Body of pancreas (tissue), 4 donors: ENCODE data around the gene MALT1. TPM values are rescaled to one million over a fixed set of nuclear protein-coding genes. Genes with fewer than 3 reads are reported as not detected.
"Not testable (repeated sequence)": the region's sequence is repeated elsewhere in the genome, so short reads cannot be mapped to it uniquely, and the experiment has no call there.

Experiments used
- ATAC-seq: fragments of 150-250 bp; one replicate; pipeline ENCODE4 v1.9.1; 2016
- DNase-seq, 4 donors: peaks; one replicate each; pipeline ENCODE4 v3.0.0-alpha.2; 2019
- H3K27ac ChIP-seq, 4 donors: fragments of 200-600 bp; sonication (generic); 1 replicate in 3 of 4; 2 replicates in 1 of 4; pipeline versions ENCODE4 v1.5.1 to v1.6.1; 2016 to 2019; ENCODE audit warnings: mild to moderate bottlenecking in 1 of 4, mixed read lengths in 1 of 4, moderate library complexity in 1 of 4
- H3K27me3 ChIP-seq, 2 donors: fragments of 200-600 bp; sonication (generic); one replicate each; pipeline ENCODE4 v1.6.0; 2016; ENCODE audit warnings: mild to moderate bottlenecking in 1 of 2
- H3K36me3 ChIP-seq, 2 donors: fragments of 200-600 bp; sonication (generic); replicated peaks in 1 of 2; 2 replicates each; pipeline ENCODE4 v1.5.1; 2016; ENCODE audit warnings: low read depth in 2 of 2; ENCODE audit not compliant: insufficient read depth in 1 of 2
- H3K4me1 ChIP-seq: fragments of 200-600 bp; sonication (generic); one replicate; pipeline ENCODE4 v1.6.0; 2016
- H3K4me3 ChIP-seq, 2 donors: fragments of 200-600 bp; sonication (generic); 1 replicate in 1 of 2; 2 replicates in 1 of 2; pipeline ENCODE4 v1.5.1; 2016 to 2019
- H3K9me3 ChIP-seq, 3 donors: fragments of 200-600 bp; sonication (generic); 1 replicate in 2 of 3; 2 replicates in 1 of 3; pipeline ENCODE4 v1.5.1; 2016
- POLR2A ChIP-seq, 3 donors: fragments of 450-650 bp; IDR thresholded peaks; one replicate each; pipeline ENCODE4 v1.6.1; 2016; ENCODE audit warnings: antibody characterized with exemption in 3 of 3, mild to moderate bottlenecking in 2 of 3
- WGBS, 2 donors: methylation state at CpG; one replicate each; pipeline ENCODE4 v1.1.5; 2017; 5-methylcytosine and 5-hydroxymethylcytosine counted together
- intact Hi-C: fragments of 100-400 bp; cut with DNase I; formaldehyde crosslinking; loops from one replicate; pipeline ENCODE4 v1.15.1; 2023
- total RNA-seq, 2 donors: library from RNA; depleted of rRNA; stranded (reverse); fragments of >200 nt; gene quantifications; one replicate each; pipeline ENCODE4 v1.1.0, GENCODE V29; 2016
- TF ChIP-seq, protein P1 (sequence below), 7 experiments: fragments of 450-650 bp in 4 of 7; fragments of 200-600 bp in 3 of 7; sonication (generic) in 3 of 7; IDR thresholded peaks; one replicate each; pipeline ENCODE4 v1.5.1; 2016 to 2019; ENCODE audit warnings: antibody characterized with exemption in 7 of 7

MALT1 gene
- total RNA-seq, 2 donors from 2014 or later = 9.6 to 14.5 TPM

DNA sequence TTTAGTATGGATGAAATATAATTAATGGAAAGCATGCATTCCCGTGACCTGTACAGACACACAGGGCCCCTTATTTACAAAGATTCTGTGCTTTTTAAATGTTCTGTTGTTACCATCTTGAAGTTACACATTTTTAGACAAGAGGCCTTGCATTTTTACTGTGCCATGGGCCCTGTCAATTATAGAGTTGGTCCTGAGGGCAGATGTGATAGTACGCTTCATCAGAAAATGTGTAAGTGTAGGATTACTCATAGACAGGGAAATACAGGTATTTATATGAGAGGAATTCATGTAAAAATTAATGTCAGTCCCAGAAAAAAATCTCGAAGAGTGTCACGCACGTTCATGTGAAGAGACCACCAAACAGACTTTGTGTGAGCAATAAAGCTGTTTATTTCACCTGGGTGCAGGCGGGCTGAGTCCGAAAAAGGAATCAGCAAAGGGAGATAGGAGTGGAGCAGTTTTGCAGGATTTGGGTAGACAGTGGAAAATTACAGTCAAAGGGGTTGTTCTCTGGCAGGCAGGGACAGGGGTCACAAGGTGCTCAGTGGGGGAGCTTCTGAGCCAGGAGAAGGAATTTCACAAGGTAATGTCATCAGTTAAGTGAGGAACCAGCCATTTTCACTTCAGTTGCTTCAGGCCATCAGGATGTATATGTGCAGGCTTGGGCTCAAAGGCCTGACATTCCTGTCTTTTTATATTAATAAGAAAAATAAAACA is 30.2 kb upstream of the MALT1 start:
- Histone ChIP-seq H3K27me3 (no peaks in the 10 kb centered on the region), H3K9me3 (no peaks in the 10 kb centered on the region), H3K27ac (no peak overlapping the region), H3K4me3 (no peak overlapping the region), H3K36me3 (no peaks in the 10 kb centered on the region), H3K4me1 (no peaks in the 10 kb centered on the region)
- no peak for DNase-seq
- ATAC-seq = no peak
- TF ChIP-seq, protein P1, sequence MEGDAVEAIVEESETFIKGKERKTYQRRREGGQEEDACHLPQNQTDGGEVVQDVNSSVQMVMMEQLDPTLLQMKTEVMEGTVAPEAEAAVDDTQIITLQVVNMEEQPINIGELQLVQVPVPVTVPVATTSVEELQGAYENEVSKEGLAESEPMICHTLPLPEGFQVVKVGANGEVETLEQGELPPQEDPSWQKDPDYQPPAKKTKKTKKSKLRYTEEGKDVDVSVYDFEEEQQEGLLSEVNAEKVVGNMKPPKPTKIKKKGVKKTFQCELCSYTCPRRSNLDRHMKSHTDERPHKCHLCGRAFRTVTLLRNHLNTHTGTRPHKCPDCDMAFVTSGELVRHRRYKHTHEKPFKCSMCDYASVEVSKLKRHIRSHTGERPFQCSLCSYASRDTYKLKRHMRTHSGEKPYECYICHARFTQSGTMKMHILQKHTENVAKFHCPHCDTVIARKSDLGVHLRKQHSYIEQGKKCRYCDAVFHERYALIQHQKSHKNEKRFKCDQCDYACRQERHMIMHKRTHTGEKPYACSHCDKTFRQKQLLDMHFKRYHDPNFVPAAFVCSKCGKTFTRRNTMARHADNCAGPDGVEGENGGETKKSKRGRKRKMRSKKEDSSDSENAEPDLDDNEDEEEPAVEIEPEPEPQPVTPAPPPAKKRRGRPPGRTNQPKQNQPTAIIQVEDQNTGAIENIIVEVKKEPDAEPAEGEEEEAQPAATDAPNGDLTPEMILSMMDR (IDR thresholded peaks at IDR 0.05) = no peak
- no peak for TF ChIP-seq POLR2A (IDR thresholded peaks at IDR 0.05)
- WGBS, 2 donors = 80 to 81% methylated on average over 7 of the region's 7 CpGs
- intact Hi-C loops = no loop called here

DNA sequence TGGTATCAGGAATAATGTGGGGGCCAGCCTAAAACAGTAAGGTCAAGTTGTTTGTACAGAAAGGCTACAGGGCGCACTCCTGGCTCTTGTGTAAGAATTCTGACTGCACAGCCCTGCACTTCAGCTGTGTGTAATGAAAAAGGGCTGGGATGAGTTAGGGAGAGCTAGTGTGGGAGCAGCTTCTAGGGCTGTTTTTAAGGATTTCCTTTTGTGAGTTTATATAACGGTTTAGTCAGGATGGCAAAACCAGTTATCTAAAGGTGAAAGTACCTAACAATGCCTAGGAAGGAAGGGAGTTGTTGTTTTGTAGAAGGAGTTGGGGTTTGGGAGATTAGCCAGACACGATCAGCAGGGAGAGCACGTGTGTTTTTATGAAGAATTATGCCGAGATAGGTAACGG is 27.7 kb upstream of the MALT1 start:
- DNase-seq, H3K4me3 ChIP-seq, H3K9me3 ChIP-seq, intact Hi-C loops, ATAC-seq, H3K4me1 ChIP-seq, H3K27me3 ChIP-seq, H3K36me3 ChIP-seq, H3K27ac ChIP-seq: not testable (repeated sequence)
- WGBS, 2 donors = 78 to 79% methylated on average over 6 of the region's 6 CpGs

DNA sequence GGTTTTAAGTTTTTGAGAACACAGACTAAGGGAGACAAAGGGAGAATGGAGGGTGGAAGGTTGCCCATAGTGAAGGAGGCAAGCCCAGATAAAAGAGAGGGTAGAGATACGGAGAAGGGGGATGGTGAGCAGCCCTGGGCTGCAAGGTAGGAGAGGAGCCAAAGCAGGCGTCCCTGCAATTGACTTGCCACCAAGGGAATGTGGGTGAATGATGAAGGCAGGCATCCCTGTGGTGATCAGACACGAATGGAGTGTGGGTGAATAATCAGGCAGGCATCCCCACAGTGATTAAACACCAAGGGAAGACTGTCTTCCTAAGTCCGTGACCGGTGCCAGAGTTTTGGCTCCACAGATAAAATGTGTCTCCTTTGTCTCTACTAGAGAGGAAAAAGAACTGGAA is 25.9 kb upstream of the MALT1 start:
- Histone ChIP-seq H3K4me3 (no peak overlapping the region), H3K4me1 (no peaks in the 10 kb centered on the region), H3K27me3 (no peaks in the 10 kb centered on the region), H3K36me3 (no peaks in the 10 kb centered on the region), H3K27ac (no peak overlapping the region), H3K9me3 (no peaks in the 10 kb centered on the region)
- TF ChIP-seq, protein P1 (IDR thresholded peaks at IDR 0.05) = no peak
- TF ChIP-seq POLR2A (IDR thresholded peaks at IDR 0.05) = no peak
- no peak for DNase-seq
- WGBS, 2 donors = 60 to 74% methylated on average over 5 of the region's 5 CpGs
- intact Hi-C loops = no loop called here
- no peak for ATAC-seq

DNA sequence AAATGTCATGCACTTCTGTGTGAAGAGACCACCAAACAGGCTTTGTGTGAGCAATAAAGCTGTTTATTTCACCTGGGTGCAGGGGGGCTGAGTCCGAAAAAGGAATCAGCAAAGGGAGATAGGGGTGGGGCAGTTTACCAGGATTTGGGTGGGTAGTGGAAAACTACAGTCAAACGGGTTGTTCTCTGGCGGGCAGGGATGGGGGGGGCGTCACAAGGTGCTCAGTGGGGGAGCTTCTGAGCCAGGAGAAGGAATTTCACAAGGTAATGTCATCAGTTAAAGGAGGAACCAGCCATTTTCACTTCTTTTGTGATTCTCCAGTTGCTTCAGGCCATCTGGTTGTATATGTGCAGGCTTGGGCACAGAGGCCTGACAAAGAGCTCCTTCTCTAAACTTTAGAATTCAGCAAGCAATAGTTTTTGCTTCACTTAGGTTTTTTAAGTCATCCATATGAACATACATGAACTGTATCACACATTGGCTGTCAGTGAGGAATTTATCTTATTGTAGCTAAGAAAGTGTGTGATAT is 24.9 kb upstream of the MALT1 start:
- no peak overlapping the region for H3K27ac ChIP-seq
- no peaks in the 10 kb centered on the region for H3K36me3 ChIP-seq
- no peak for ATAC-seq
- TF ChIP-seq, protein P1 (IDR thresholded peaks at IDR 0.05) = no peak
- TF ChIP-seq POLR2A (IDR thresholded peaks at IDR 0.05) = no peak
- no peak overlapping the region for H3K4me3 ChIP-seq
- no peaks in the 10 kb centered on the region for H3K27me3 ChIP-seq
- DNase-seq = no peak
- H3K9me3 ChIP-seq = no peaks in the 10 kb centered on the region
- intact Hi-C loops = no loop called here
- 73 to 77% methylated on average over 4 of the region's 4 CpGs for whole genome bisulfite sequencing, 2 donors
- no peaks in the 10 kb centered on the region for H3K4me1 ChIP-seq

DNA sequence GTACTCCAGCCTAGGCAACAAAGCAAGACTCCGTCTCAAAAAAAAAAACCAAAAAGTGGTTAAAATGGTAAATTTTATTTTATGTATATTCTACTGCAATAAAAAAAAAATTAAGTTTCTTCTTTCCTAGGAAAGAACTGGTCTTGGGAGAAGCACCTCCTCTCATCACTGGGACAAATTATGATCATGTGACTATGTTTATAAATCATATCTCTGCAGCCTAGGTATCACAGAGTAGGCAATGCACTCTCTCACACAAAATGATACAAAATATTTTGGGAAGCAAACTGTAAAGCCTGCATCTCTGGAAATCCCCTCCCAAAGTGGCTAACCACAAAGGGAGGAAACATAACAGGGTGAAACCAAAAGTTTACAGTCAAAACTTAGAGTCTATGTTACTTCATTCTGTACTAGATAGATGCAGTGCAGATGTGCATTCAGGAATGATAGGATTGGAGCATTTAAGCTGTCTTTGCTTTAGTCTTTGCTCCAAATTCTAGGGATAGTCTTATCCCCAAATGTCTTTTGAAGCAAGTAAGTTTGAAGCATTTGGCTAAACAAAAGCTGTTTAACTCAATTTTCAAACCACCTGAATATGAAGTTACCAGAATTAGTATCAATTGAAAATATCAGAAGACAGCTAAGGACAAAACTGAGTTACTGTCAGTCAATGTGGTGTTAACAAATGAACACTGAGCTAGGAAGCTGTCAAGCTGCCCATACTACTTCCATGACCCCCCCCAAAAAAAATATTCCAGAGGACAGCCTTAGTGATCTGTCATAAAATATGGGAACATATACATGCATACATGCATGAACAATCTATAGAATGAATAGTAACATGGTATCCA is 21.1 kb upstream of the MALT1 start:
- 78 to 88% methylated on average over 1 of the region's 1 CpG for WGBS, 2 donors
- Histone ChIP-seq H3K36me3 (no peaks in the 10 kb centered on the region), H3K4me1 (no peaks in the 10 kb centered on the region), H3K9me3 (no peaks in the 10 kb centered on the region), H3K27me3 (no peaks in the 10 kb centered on the region), H3K4me3 (no peak overlapping the region), H3K27ac (no peak overlapping the region)
- TF ChIP-seq, protein P1 (IDR thresholded peaks at IDR 0.05) = no peak
- TF ChIP-seq POLR2A (IDR thresholded peaks at IDR 0.05) = no peak
- intact Hi-C loops = no loop called here
- ATAC-seq (no peak), DNase-seq (no peak)

DNA sequence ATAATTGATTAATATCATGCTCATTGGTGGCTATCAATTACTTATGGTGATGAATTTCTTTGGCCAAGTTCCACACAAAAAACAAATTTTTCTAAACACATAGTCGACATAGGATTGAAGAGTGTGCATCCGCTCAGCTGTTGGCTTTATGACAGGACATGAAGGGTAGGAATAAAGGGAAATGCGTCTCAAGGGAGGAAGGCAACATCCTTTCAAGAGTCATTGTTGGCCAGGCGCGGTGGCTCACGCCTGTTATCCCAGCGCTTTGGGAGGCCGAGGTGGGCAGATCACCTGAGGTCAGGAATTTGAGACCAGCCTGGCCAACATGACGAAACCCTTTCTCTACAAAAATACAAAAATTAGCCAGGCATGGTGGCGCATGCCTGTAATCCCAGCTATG is 20.4 kb upstream of the MALT1 start:
- H3K36me3 ChIP-seq, H3K9me3 ChIP-seq, intact Hi-C loops, DNase-seq, H3K4me3 ChIP-seq, ATAC-seq, H3K27me3 ChIP-seq, H3K4me1 ChIP-seq, H3K27ac ChIP-seq: not testable (repeated sequence)
- 83% methylated on average over 10 of the region's 10 CpGs for WGBS, 2 donors

DNA sequence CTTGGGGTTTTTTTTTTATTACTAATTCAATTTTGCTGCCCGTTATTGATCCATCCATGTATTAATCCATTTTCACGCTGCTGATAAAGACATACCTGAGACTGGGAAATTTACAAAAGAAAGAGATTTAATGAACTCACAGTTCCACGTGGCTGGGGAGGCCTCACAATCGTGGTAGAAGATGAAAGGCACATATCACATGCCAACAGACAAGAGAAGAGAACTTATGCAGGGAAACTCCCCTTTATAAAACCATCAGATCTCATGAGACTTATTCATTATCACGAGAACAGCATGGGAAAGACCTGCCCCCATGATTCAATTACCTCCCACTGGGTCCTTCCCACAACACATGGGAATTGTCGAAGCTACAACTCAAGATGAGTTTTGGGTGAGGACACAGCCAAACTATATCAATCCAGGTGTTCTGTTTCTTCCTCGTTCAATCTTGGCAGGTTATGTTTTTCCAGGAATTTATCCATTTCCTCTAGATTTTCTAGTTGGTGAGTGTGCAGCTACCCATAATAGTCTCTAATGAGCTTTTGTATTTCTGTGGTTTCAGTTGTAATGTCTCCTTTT is 18.0 kb upstream of the MALT1 start:
- H3K36me3 ChIP-seq, intact Hi-C loops, ATAC-seq: not testable (repeated sequence)

More for the DNA sequence above, 18.0 kb upstream of the MALT1 start:
- not testable (repeated sequence) for H3K27ac ChIP-seq, DNase-seq, H3K27me3 ChIP-seq, H3K9me3 ChIP-seq, H3K4me1 ChIP-seq, H3K4me3 ChIP-seq
- WGBS, 2 donors = 65 to 68% methylated on average over 7 of the region's 7 CpGs
